Upper lobe of right lung (tissue), 1 donor: ENCODE measurements around the gene DOK7. TPM values are rescaled to one million over a fixed set of nuclear protein-coding genes. Genes with fewer than 3 reads are reported as not detected.

ENCODE experiments used
- ATAC-seq: fragments of 200-7000 bp; cut with Tn5 transposase; one replicate; pipeline ENCODE4 v1.9.1; 2020; ENCODE audit warnings: mild to moderate bottlenecking, moderate library complexity
- DNase-seq: peaks from one replicate; pipeline ENCODE4 v3.0.0-alpha.2; 2020
- H3K27ac ChIP-seq: fragments of 200-600 bp; one replicate; pipeline ENCODE4 v1.8.0; 2022
- H3K27me3 ChIP-seq: fragments of 200-600 bp; one replicate; pipeline ENCODE4 v1.8.0; 2022; ENCODE audit warnings: mild to moderate bottlenecking
- H3K36me3 ChIP-seq: fragments of 200-600 bp; one replicate; pipeline ENCODE4 v1.8.0; 2022
- H3K4me1 ChIP-seq: fragments of 200-600 bp; one replicate; pipeline ENCODE4 v1.8.0; 2022
- H3K4me3 ChIP-seq: fragments of 200-600 bp; one replicate; pipeline ENCODE4 v1.8.0; 2022; ENCODE audit warnings: mild to moderate bottlenecking
- H3K9me3 ChIP-seq: fragments of 200-600 bp; one replicate; pipeline ENCODE4 v1.8.0; 2022
- intact Hi-C: fragments of 100-400 bp; cut with DNase I; formaldehyde crosslinking; loops from one replicate; pipeline ENCODE4 v1.11.0; 2022
- total RNA-seq: library from RNA; stranded (reverse); fragmentation: NEBNext Ultra II Directional; extraction: Animal tissue kit (Norgen Biotek cat#: 25700); gene quantifications from one replicate; pipeline ENCODE4 v1.2.1, GENCODE V29; 2021
- TF ChIP-seq, protein P1 (sequence below): fragments of 200-600 bp; IDR thresholded peaks from one replicate; pipeline ENCODE4 v1.8.0; 2022; ENCODE audit warnings: antibody characterized with exemption
- donor health status: DM: no; HTN: yes; CAD: no; lungs with severe emphysema.

Gene DOK7
- total RNA-seq, 1 donor from 2014 or later: 3.6 TPM

DNA sequence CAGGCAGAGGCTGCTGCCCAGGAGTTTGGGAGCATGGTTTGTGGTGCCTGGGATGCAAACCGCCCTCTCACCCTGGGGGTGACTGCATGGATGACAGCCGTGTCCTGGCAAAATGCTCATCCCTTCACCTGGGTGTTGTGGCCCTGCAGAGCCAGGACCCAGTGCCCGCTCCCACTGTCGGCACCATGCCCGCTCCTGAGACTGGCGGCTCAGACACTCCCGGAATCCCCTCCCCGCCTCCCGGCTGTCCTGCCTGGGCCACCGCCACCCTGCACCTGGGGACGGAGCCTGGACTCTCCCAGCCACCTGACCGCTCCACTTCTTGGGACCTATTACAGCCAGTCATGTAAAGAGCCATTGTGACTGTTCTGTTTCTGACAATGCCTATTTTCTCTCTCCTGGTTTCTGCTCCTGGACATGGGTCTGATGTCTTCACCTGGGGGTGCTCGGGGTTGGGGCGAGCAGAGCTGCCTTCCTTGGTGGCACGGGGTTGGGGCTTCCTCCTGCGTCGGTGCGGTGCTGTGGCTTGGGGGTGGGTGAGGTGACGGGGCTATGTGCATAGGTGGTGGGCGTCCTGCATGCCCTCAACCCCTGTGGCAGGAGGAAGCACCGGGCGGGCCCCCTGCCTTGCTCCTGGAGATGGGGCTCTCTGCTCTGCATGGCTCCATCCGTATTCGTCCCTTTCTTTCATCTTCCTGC lies 38.2 kb downstream of the DOK7 start:
- intact Hi-C loops: no loop called here
- TF ChIP-seq, protein P1, sequence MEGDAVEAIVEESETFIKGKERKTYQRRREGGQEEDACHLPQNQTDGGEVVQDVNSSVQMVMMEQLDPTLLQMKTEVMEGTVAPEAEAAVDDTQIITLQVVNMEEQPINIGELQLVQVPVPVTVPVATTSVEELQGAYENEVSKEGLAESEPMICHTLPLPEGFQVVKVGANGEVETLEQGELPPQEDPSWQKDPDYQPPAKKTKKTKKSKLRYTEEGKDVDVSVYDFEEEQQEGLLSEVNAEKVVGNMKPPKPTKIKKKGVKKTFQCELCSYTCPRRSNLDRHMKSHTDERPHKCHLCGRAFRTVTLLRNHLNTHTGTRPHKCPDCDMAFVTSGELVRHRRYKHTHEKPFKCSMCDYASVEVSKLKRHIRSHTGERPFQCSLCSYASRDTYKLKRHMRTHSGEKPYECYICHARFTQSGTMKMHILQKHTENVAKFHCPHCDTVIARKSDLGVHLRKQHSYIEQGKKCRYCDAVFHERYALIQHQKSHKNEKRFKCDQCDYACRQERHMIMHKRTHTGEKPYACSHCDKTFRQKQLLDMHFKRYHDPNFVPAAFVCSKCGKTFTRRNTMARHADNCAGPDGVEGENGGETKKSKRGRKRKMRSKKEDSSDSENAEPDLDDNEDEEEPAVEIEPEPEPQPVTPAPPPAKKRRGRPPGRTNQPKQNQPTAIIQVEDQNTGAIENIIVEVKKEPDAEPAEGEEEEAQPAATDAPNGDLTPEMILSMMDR: no peak
- Histone ChIP-seq H3K36me3 (peaks cover 30% of the 10 kb centered on the region), H3K9me3 (no peaks in the 10 kb centered on the region), H3K27ac (no peak overlapping the region), H3K27me3 (no peaks in the 10 kb centered on the region), H3K4me1 (peaks cover 4% of the 10 kb centered on the region), H3K4me3 (no peak overlapping the region)
- ATAC-seq (no peak), DNase-seq (no peak)

DNA sequence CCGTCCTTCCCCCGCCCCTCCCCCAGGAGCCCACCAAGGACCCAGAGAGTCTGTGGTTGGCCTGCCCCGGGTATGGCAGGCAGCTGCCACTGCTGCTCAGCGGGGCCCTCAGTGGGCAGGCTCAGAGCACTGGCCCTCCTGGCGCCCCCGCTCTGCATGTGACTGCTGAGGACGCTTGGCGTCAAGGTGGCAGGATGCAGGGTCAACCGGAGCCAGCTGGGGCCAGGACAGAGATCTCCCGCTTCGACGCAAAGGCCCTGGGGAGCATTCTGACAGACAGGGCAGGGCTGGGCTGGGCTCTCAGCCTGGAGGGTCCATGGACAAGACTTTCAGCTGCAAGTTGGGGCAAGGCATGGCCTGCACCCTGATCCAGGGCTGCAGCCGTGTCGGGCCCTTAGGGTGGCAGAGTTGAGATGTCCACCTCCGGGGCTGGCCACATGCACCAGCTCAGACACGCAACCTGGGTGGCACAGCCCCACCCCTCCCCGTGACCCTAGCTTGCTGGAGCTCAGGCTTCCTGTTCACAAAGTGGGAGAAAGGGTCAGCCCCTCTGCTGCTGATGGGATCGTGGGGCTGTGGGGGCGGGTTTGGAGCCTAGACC lies 38.8 kb downstream of the DOK7 start:
- ATAC-seq: no peak
- TF ChIP-seq, protein P1: no peak

DNA sequence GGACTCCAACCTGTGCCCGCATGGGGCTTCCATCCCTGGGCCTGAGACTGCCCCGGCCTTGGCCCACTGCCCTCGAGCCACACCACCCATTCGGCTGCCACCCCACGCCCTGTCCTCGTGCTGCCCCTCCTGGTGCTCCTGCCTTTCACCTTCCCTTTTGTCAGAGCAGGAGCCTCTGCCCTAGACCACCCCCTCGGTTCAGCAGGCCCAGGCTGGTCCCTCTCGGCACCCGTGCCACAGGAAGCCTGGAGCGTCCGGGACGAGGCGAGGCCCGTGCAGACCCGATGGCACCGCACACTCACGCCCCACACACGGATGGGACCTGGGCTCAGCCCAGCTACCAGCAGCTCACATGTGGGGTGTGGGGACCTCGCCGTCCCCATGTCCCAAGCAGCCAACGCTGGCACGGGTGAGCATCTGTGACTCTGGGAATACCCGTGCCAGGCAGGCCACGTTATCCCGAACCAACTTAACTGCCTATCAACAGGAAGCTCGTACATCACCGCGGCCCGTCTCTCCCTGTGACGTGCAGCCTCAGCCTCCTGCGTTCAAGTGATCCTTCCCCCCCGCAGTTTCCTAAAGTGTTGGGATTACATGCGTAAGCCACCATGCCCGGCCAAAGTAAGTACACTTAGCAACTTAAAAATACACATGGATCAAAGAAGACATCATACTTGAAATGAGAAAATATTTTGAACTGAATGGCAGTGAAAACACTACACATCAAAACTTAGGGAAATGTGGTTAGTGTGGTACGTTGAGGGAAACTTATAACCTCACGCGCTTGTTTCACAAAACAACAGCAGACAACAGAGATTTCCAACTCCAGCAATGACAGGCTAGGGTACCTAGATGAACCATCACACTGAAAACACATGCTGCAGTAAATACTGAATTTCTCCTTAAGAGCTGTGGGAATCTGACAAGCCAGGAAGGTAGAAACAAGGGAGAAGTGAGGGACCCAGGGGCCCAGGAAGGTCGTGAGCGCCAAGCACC lies 40.1 kb downstream of the DOK7 start:
- Histone ChIP-seq H3K4me1 (peaks cover 4% of the 10 kb centered on the region), H3K4me3 (no peak overlapping the region), H3K27me3 (no peaks in the 10 kb centered on the region), H3K36me3 (peaks cover 49% of the 10 kb centered on the region), H3K9me3 (no peaks in the 10 kb centered on the region), H3K27ac (no peak overlapping the region)
- TF ChIP-seq, protein P1: no peak
- DNase-seq (no peak), ATAC-seq (no peak)
- intact Hi-C loops: no loop called here

More for the DNA sequence above, 38.8 kb downstream of the DOK7 start:
- H3K27me3 ChIP-seq: no peaks in the 10 kb centered on the region
- no peak for DNase-seq
- H3K36me3 ChIP-seq: peaks cover 36% of the 10 kb centered on the region
- no peak overlapping the region for H3K27ac ChIP-seq
- no peak overlapping the region for H3K4me3 ChIP-seq
- intact Hi-C loops: no loop called here
- H3K9me3 ChIP-seq: no peaks in the 10 kb centered on the region
- peaks cover 4% of the 10 kb centered on the region for H3K4me1 ChIP-seq

DNA sequence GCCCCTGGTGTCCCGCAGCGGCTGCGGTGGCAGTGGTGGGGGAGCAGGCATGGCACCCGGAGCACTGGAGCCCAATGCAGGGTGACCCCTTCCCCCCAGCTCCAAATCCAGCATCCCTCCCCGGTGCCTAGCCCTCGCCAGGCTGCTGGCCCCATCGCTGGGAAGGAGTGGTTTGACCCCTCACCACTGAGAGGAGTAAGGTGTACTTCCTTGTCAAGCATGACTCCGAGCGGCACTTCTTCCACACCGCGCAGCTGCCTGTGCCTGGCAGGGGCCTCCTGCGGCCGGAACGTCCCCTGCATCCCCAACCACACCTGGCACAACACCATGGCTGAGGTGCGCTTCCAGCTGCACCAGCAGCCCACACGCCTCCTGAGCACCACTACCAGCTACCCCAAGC lies 42.1 kb downstream of the DOK7 start:
- Histone ChIP-seq H3K27ac (no peak overlapping the region), H3K4me3 (no peak overlapping the region), H3K4me1 (peaks cover 4% of the 10 kb centered on the region), H3K27me3 (no peaks in the 10 kb centered on the region), H3K9me3 (no peaks in the 10 kb centered on the region), H3K36me3 (peaks cover 63% of the 10 kb centered on the region)
- intact Hi-C loops: no loop called here
- DNase-seq (no peak), ATAC-seq (no peak)
- TF ChIP-seq, protein P1: no peak

DNA sequence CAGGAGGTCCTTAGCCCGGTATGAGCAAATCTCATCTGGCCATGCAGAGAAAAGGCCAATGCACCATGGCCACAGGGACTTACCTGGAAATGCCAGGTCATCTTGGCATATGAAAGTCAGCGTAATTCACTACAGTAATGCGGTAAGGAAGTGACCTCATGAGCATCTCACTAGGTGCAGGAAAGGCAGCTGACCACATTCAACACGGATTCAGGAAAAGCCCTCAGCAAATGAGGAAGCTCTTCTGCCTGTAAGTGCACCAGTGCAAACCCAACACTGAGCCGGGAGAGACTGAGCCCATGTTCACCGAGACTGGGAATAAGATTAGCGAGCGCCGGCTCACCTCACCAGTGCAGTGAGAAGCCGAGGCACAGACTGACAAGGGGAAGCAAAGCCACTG lies 45.4 kb downstream of the DOK7 start:
- intact Hi-C loops: no loop called here
- Histone ChIP-seq H3K27me3 (no peaks in the 10 kb centered on the region), H3K4me3 (no peak overlapping the region), H3K4me1 (no peaks in the 10 kb centered on the region), H3K27ac (no peak overlapping the region), H3K36me3 (peaks cover 76% of the 10 kb centered on the region), H3K9me3 (no peaks in the 10 kb centered on the region)
- DNase-seq (no peak), ATAC-seq (peak; percentile 55)
- TF ChIP-seq, protein P1: no peak
